GM11168 (cell line): ENCODE measurements around the gene LMF1.

Experiments
- in situ Hi-C: fragments of 300-500 bp; cut with MboI; formaldehyde crosslinking; loops from one replicate; pipeline ENCODE4 v1.12.0; 2022; ENCODE audit warnings: low sequenced_read_pairs; ENCODE audit not compliant: unreplicated experiment

LMF1 gene

GRCh38 chr16:1003391-1004347 lies 32.9 kb upstream of the LMF1 start:
- in situ Hi-C loops, result no loop called here

GRCh38 chr16:1002399-1003166 lies 31.8 kb upstream of the LMF1 start:
- in situ Hi-C loops, result no loop called here

DNA sequence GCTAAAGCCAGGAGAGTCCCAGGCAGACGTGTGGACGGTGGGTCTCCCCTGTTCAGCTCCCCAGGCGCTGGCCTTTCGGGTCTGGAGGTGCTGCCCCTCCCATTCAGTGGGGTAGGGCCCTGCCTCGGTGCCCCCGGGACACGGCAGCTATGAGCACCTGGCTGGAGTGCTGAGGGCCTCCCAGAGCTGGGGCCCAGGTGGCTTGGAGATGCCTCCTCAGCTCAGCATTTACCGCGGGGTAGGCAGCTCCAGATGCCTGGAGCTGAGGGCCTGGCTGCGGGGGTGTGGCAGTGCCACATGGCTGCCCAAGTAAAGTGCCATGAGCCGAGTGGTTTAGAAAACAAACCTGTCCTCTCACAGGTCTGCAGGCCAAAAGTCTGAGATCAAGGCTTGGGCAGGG lies 30.3 kb upstream of the LMF1 start:
- in situ Hi-C loops, result no loop called here

DNA sequence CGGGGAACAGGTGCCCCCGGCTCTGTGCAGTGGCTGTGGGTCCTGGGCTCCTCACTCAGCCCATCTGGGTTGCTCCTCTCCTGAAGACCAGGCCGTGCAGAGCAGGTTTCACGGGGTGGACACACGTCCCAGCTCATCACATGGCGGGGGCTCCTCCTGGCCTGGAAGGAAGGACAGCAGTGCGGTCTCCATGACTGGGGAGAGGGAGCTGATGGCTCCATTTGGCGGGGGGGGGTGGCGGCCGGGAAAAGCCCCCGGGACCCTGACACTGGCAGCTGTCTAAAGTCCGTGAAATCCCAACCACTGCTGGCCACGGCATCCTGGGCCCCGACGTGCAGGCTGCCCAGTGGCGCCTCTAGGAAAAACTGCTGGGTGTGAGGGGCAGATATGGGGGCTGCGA lies 29.8 kb upstream of the LMF1 start:
- in situ Hi-C loops, result no loop called here

DNA sequence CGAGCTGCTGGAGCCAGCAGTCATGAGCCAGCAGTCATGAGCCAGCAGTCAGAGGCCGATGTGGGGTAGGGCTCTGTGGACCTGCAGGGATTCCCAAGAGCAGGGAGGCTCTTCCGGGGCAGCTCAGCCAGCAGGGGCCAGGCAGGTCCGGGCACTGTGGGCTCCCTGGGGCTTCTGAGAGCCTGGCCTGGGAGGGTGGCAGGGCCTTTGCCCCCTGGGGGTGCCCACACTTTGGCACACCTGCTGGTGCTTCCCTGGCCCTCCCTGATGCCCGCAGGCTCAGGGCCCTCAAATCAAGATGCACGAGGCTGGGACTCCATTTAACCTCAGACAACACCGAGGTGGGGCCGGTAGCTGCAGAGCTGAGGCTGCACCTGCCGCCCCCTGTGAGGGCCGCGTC lies 28.9 kb upstream of the LMF1 start:
- in situ Hi-C loops, result no loop called here

- in situ Hi-C loops, result no loop called here
These were observed 27.8 kb upstream of the LMF1 start for GRCh38 chr16:998615-999014.

DNA sequence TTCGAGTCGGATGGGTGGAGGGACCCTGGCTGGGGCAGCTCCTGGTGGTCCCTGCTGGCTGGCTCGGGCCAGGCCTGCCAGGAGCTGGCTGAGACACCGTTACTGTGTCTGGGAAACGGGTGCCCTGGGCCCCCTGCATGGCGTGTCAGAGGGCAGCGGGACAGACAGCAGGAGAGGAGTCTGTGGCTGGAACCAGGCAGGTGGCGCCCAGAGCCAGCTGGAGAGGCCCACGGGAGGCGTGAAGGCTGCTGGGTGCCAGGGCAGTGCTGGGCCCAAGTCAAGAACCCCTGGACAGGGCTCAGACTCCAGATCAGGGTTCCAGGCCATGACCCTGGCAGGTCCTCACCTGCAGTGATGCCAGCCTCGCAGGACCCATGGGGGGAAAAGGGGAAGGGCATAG lies 27.4 kb upstream of the LMF1 start:
- in situ Hi-C loops, result no loop called here

- in situ Hi-C loops, result no loop called here
These were observed 26.8 kb upstream of the LMF1 start for GRCh38 chr16:997440-998051.

- in situ Hi-C loops, result no loop called here
These were observed 25.9 kb upstream of the LMF1 start for GRCh38 chr16:996681-997080.

DNA sequence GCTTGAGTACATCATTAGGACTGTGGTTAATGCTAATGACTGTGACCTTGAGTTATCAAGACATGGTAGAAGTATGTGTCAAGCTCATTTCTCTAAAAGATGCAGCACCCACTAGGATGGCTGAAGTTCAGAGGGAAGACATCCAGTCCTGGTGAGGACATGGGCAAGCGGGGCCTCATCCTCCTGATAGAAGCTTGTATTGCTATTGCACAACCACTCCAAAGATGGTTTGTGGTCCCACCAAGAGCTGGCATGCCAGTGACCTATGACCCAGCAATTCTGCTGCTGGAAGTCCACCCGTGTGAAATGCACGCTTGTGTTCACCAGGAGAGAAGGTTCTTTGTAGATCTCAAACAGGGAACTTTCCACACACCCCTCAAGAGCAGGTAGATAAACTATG lies 25.0 kb upstream of the LMF1 start:
- in situ Hi-C loops, result no loop called here

GRCh38 chr16:995087-995486 lies 24.3 kb upstream of the LMF1 start:
- in situ Hi-C loops, result no loop called here

- in situ Hi-C loops, result no loop called here
These were observed 22.9 kb upstream of the LMF1 start for GRCh38 chr16:993731-994130.

GRCh38 chr16:991773-992172 lies 21.0 kb upstream of the LMF1 start:
- in situ Hi-C loops, result no loop called here

- in situ Hi-C loops, result no loop called here
These were observed 20.6 kb upstream of the LMF1 start for GRCh38 chr16:991345-991744.

GRCh38 chr16:990516-991291 lies 19.9 kb upstream of the LMF1 start:
- in situ Hi-C loops, result no loop called here

DNA sequence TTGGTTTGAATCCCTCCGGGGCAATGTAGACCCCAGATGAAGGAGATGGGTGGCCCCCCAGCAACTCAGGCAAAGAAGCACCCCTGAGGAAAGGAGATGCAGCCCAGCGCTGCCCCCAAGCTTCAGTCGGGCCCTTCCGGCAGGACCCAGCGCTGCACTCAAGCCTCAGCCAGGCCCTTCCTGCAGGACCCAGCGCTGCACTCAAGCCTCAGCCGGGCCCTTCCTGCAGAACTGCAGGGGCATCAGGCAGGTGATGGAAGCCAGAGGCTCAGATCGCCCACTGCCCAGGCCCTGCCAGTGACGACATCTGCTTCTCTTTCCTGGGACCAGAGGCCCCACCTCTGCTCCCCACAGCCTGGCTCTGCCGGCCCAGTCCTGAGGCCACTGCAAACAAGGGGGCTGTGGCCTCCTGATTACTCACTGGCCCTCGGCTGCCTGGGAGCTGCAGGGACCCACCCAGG lies 18.6 kb upstream of the LMF1 start:
- in situ Hi-C loops, result no loop called here

GRCh38 chr16:988471-989353 lies 17.9 kb upstream of the LMF1 start:
- in situ Hi-C loops, result no loop called here

DNA sequence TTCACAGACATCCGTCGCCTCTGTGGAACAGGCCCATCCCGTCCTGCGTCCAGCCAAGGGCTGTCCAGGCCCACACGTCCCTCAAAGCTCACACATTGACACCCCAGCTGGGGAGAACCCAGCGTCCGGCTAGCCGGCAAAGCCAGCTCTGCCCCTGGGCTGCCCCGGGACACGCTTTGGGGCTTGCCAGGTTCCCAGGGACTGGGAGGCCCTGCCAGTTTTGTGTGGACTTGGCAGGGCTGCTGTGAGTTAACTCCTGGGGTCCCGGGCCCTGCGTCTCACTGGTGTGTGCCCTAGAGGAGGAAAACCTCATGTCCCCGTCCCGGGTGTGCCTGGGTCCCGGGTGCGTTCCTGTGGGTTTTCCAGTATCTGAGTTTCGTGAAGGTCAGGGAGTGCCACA lies 17.1 kb upstream of the LMF1 start:
- in situ Hi-C loops, result no loop called here

DNA sequence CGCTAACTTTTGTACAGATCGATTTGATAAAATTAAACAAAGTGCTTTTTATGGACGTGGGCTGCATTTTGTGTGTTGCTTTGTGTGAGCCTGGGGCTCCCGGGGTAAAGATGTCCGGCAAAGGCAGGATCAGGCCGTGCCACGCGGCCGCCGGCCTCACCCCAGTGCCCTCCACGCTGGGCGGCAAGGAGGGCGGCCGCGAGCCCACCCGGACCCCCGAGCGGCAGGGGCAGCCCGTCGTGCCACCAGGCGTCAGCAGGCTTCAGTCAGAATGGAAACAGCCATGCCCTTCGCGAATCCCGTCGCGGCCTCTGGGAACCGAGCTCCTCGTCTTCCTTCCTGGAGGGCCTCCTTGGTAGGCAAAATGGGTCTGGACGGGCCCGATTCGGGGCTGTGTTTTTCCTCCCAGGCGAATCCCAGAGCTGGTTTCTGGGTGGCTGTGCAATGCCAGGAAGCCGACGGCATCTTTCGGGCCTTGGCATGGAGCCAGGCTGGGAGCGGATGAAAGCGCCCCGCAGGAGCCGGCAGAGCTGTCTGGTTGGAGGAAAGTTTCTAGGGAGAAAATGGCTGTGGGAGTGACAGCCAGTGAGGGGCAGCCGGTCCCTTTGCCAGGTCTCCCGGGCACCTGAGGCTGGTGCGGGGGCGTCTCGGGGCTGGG lies 16.3 kb upstream of the LMF1 start:
- in situ Hi-C loops, result no loop called here
